Measurements from ENCODE around the gene EHBP1L1. TPM values are rescaled to one million over a fixed set of nuclear protein-coding genes. Genes with fewer than 3 reads are reported as not detected.

EHBP1L1 gene
- total RNA-seq, 2 donors from 2014 or later = 6.2 to 9.8 TPM

DNA sequence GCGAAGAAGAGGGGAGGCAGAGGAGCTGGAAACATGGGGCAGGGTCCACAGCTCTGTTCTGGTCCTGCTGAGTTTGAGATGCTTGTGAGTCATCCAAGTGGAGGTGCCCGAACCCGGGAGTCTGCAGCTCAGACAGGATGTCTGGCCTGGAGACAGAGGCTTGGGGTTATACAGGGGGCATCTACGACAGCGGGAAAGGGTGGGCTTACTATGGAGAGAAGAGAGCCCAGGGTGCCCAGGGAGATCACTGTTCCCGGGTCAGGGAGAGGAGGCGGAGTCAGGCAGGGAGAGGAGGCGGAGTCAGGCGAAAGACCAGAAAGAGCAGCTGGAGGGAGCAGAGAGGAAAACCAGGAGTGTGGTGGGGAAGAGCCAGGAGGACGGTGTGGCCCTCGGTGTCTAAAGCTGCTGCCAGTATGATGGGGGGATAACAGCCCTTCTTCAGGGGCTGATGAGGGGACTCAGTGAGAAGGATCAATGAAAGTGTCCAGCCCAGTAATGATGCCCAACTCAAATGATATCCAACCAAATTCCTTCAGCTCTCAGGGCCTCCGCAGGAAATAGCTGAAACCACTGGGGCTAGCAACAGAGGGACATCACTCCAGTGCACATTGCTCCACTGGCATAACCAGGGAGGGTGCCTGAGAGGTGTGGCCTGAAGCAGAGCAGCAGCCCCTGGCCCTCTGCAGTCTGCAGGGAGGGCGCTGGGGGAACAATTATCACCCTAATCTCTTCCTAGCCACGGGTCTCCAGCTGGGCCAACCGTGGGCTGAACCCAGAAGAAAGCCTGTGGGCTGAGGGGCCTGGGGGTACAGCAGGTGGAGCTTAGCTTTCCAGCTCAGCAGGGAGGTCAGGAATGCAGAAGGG lies 15.1 kb upstream of the EHBP1L1 start:
- peak; percentile 88 for DNase-seq
- H3K4me3 Mint-ChIP-seq = no peak overlapping the region
- no peak overlapping the region for H3K9ac ChIP-seq (ENCODE audit: extremely low read depth, low read length, poor library complexity, severe bottlenecking)
- H3K36me3 Mint-ChIP-seq (ENCODE audit: low read depth) = no peaks in the 10 kb centered on the region
- peaks cover 14% of the 10 kb centered on the region for H3K4me1 ChIP-seq (ENCODE audit: control insufficient read depth, insufficient read depth, low read length)
- H3K4me1 Mint-ChIP-seq = peaks cover 16% of the 10 kb centered on the region
- H3K9me3 Mint-ChIP-seq = no peaks in the 10 kb centered on the region
- peak overlapping the region; percentile 69 for H3K27ac Mint-ChIP-seq
- peaks cover 39% of the 10 kb centered on the region for H3K27me3 Mint-ChIP-seq (ENCODE audit: insufficient read depth)
- no peak overlapping the region for H3K27ac ChIP-seq (ENCODE audit: low read depth, low read length)
- H3K27me3 ChIP-seq (ENCODE audit: control insufficient read depth, insufficient read depth, low read length, poor library complexity, severe bottlenecking) = no peaks in the 10 kb centered on the region
- no peak overlapping the region for H3K4me3 ChIP-seq (ENCODE audit: low read length)
- H3K9me3 ChIP-seq (ENCODE audit: control insufficient read depth, low read length) = no peaks in the 10 kb centered on the region
- 29 to 30% methylated on average over 15 of the region's 15 CpGs for WGBS, 2 experiments (ENCODE audit: insufficient coverage in 1 of 2, insufficient read length in 1 of 2)
- no peak for TF ChIP-seq CTCF (conservative IDR thresholded peaks at IDR 0.05)
- no peaks in the 10 kb centered on the region for H3K36me3 ChIP-seq (ENCODE audit: control insufficient read depth, insufficient read depth, low read length)

- no peak overlapping the region for H3K4me3 ChIP-seq (ENCODE audit: low read length)
- H3K4me1 Mint-ChIP-seq = peaks cover 16% of the 10 kb centered on the region
- no peak overlapping the region for H3K27ac Mint-ChIP-seq
These were observed 13.8 kb upstream of the EHBP1L1 start for GRCh38 chr11:65562020-65562419.

DNA sequence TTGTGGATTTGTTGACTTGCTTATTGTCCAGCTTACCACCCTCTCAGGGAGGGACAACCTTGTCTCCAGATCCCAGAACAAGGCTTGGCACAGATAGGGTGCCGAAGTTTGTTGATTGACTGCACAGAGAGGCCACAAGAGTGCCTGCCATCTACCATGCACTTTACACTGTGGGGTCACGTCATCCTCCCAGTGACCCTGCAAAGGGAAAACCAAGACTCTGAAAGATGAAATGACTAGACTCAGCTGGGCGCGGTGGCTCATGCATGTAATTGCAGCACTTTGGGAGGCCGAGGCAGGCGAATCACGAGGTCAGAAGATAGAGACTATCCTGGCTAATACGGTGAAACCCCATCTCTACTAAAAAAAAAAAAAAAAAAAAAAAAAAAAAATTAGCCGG lies 13.1 kb upstream of the EHBP1L1 start:
- Histone ChIP-seq H3K27me3 (ENCODE audit: control insufficient read depth, insufficient read depth, low read length, poor library complexity, severe bottlenecking) (no peaks in the 10 kb centered on the region), H3K36me3 (ENCODE audit: control insufficient read depth, insufficient read depth, low read length) (no peaks in the 10 kb centered on the region), H3K9me3 (ENCODE audit: control insufficient read depth, low read length) (no peaks in the 10 kb centered on the region), H3K4me1 (ENCODE audit: control insufficient read depth, insufficient read depth, low read length) (peaks cover 14% of the 10 kb centered on the region), H3K9ac (ENCODE audit: extremely low read depth, low read length, poor library complexity, severe bottlenecking) (no peak overlapping the region), H3K4me3 (ENCODE audit: low read length) (no peak overlapping the region), H3K27ac (ENCODE audit: low read depth, low read length) (no peak overlapping the region)
- TF ChIP-seq CTCF (conservative IDR thresholded peaks at IDR 0.05) = no peak
- Mint-ChIP-seq H3K4me1 (peaks cover 11% of the 10 kb centered on the region), H3K9me3 (no peaks in the 10 kb centered on the region), H3K4me3 (no peak overlapping the region), H3K27me3 (ENCODE audit: insufficient read depth) (peaks cover 24% of the 10 kb centered on the region), H3K27ac (no peak overlapping the region), H3K36me3 (ENCODE audit: low read depth) (no peaks in the 10 kb centered on the region)
- no peak for DNase-seq
- 92% methylated on average over 2 to 7 of the region's 9 CpGs for WGBS, 2 experiments (ENCODE audit: insufficient coverage in 1 of 2, insufficient read length in 1 of 2)

More at GRCh38 chr11:65562020-65562419, 13.8 kb upstream of the EHBP1L1 start:
- Mint-ChIP-seq H3K36me3 (ENCODE audit: low read depth) (no peaks in the 10 kb centered on the region), H3K4me3 (no peak overlapping the region), H3K9me3 (no peaks in the 10 kb centered on the region), H3K27me3 (ENCODE audit: insufficient read depth) (peaks cover 29% of the 10 kb centered on the region)
- DNase-seq = no peak
- no peak for TF ChIP-seq CTCF (conservative IDR thresholded peaks at IDR 0.05)
- Histone ChIP-seq H3K27ac (ENCODE audit: low read depth, low read length) (no peak overlapping the region), H3K36me3 (ENCODE audit: control insufficient read depth, insufficient read depth, low read length) (no peaks in the 10 kb centered on the region), H3K9ac (ENCODE audit: extremely low read depth, low read length, poor library complexity, severe bottlenecking) (no peak overlapping the region), H3K9me3 (ENCODE audit: control insufficient read depth, low read length) (no peaks in the 10 kb centered on the region), H3K4me1 (ENCODE audit: control insufficient read depth, insufficient read depth, low read length) (peaks cover 14% of the 10 kb centered on the region), H3K27me3 (ENCODE audit: control insufficient read depth, insufficient read depth, low read length, poor library complexity, severe bottlenecking) (no peaks in the 10 kb centered on the region)
- 91 to 93% methylated on average over 7 of the region's 7 CpGs for WGBS, 2 experiments (ENCODE audit: insufficient coverage in 1 of 2, insufficient read length in 1 of 2)
